Tibial nerve (tissue), 4 donors: ENCODE measurements around the gene UTRN. TPM values are rescaled to one million over a fixed set of nuclear protein-coding genes. Genes with fewer than 3 reads are reported as not detected.

Experiments
- DNase-seq, 2 donors: peaks; one replicate each; pipeline ENCODE4 v3.0.0-alpha.2; 2019; ENCODE audit warnings: low spot score in 2 of 2
- H3K27ac ChIP-seq, 4 donors: fragments of 200-600 bp; sonication (generic) in 3 of 4; one replicate each; pipeline ENCODE4 v1.5.1; 2017 to 2019; ENCODE audit warnings: mild to moderate bottlenecking in 1 of 4
- H3K27me3 ChIP-seq, 2 donors: fragments of 200-600 bp; sonication (generic) in 1 of 2; one replicate each; pipeline versions ENCODE4 v1.5.1 to v1.6.0; 2017 to 2019
- H3K36me3 ChIP-seq, 3 donors: fragments of 200-600 bp; sonication (generic); one replicate each; pipeline ENCODE4 v1.5.1; 2018 to 2019
- H3K4me1 ChIP-seq, 4 donors: fragments of 200-600 bp; sonication (generic) in 3 of 4; one replicate each; pipeline ENCODE4 v1.5.1; 2017 to 2019
- H3K4me3 ChIP-seq, 4 donors: fragments of 200-600 bp; sonication (generic) in 3 of 4; one replicate each; pipeline ENCODE4 v1.5.1; 2017 to 2019; ENCODE audit warnings: mild to moderate bottlenecking in 1 of 4, moderate library complexity in 1 of 4
- H3K9me3 ChIP-seq, 4 donors: fragments of 200-600 bp; sonication (generic) in 3 of 4; one replicate each; pipeline ENCODE4 v1.5.1; 2017 to 2019
- CTCF ChIP-seq, 5 experiments: fragments of 200-600 bp in 3 of 5; fragments of 450-650 bp in 2 of 5; sonication (generic) in 3 of 5; IDR thresholded peaks; one replicate each; pipeline ENCODE4 v1.5.1; 2016 to 2019; ENCODE audit warnings: antibody characterized with exemption in 5 of 5, mild to moderate bottlenecking in 3 of 5, moderate library complexity in 2 of 5
- EP300 ChIP-seq, 2 donors: sonication (generic); formaldehyde crosslinking; IDR thresholded peaks; one replicate each; pipeline ENCODE4 v1.6.1; 2017; ENCODE audit warnings: antibody characterized with exemption in 2 of 2, mild to moderate bottlenecking in 1 of 2
- POLR2A ChIP-seq, 2 donors: fragments of 450-650 bp; IDR thresholded peaks; one replicate each; pipeline ENCODE4 v1.6.1; 2017; ENCODE audit warnings: antibody characterized with exemption in 2 of 2, mild to moderate bottlenecking in 2 of 2, moderate library complexity in 2 of 2
- WGBS, 2 donors: methylation state at CpG; one replicate each; pipeline ENCODE4 v1.1.5; 2018; 5-methylcytosine and 5-hydroxymethylcytosine counted together
- total RNA-seq, 4 donors: library from RNA; depleted of rRNA; stranded (reverse); fragments of >200 nt; gene quantifications; one replicate each; pipeline ENCODE4 v1.1.0, GENCODE V29; 2016

Gene UTRN
- total RNA-seq, 4 donors from 2014 or later: 279 to 370 (median 307) TPM

DNA sequence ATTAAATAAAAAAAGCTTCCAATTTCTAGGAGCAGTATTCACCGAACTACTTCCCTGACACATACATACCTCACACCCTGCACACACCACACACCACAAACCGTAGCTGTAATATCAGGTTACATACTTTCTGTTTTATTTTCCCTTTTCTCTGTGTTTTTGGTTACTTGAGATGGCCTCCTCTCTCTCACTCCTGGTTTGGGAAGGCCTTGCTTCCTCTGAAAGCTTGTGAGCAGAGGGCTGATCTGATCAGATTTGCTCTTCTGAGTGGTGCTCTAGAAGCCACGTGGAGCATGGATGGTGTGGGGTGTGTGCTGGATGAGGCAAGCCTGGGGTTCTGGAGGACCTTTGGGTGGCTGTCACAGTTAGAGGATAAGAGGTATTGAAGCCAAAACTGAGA, 20.9 kb downstream of the UTRN start:
- H3K4me3 ChIP-seq: no peak overlapping the region
- DNase-seq: no peak
- no peak overlapping the region for H3K27ac ChIP-seq
- peaks cover 0 to 33% (median 0%) of the 10 kb centered on the region in 4 donors for H3K4me1 ChIP-seq
- H3K27me3 ChIP-seq: no peaks in the 10 kb centered on the region
- 74 to 82% methylated on average over 3 of the region's 3 CpGs for WGBS, 2 donors
- peaks cover 0 to 19% (median 0%) of the 10 kb centered on the region in 3 donors for H3K36me3 ChIP-seq
- no peak for TF ChIP-seq POLR2A (IDR thresholded peaks at IDR 0.05)
- no peak for TF ChIP-seq CTCF (IDR thresholded peaks at IDR 0.05)
- TF ChIP-seq EP300 (IDR thresholded peaks at IDR 0.05): no peak
- no peaks in the 10 kb centered on the region for H3K9me3 ChIP-seq

- peaks cover 0 to 39% (median 3%) of the 10 kb centered on the region in 4 donors for H3K4me1 ChIP-seq
- no peak for TF ChIP-seq EP300 (IDR thresholded peaks at IDR 0.05)
- no peak for TF ChIP-seq CTCF (IDR thresholded peaks at IDR 0.05)
- no peak for TF ChIP-seq POLR2A (IDR thresholded peaks at IDR 0.05)
- H3K27me3 ChIP-seq: no peaks in the 10 kb centered on the region
- peaks cover 0 to 19% (median 0%) of the 10 kb centered on the region in 3 donors for H3K36me3 ChIP-seq
- WGBS, 2 donors: 83 to 84% methylated on average over 3 of the region's 3 CpGs
- H3K4me3 ChIP-seq: no peak overlapping the region
- no peaks in the 10 kb centered on the region for H3K9me3 ChIP-seq
- no peak for DNase-seq
- no peak overlapping the region for H3K27ac ChIP-seq
Observed at GRCh38 chr6:144307880-144308279, 22.7 kb downstream of the UTRN start.

GRCh38 chr6:144310765-144311164, 25.6 kb downstream of the UTRN start:
- no peak for DNase-seq
- Histone ChIP-seq H3K9me3 (no peaks in the 10 kb centered on the region), H3K4me3 (no peak overlapping the region), H3K27me3 (no peaks in the 10 kb centered on the region), H3K36me3 (peaks cover 0 to 19% (median 0%) of the 10 kb centered on the region in 3 donors), H3K4me1 (peaks cover 0 to 64% (median 24%) of the 10 kb centered on the region in 4 donors), H3K27ac (no peak overlapping the region)
- whole genome bisulfite sequencing, 2 donors: 80 to 87% methylated on average over 5 of the region's 5 CpGs
- TF ChIP-seq CTCF (IDR thresholded peaks at IDR 0.05): no peak
- TF ChIP-seq POLR2A (IDR thresholded peaks at IDR 0.05): no peak
- TF ChIP-seq EP300 (IDR thresholded peaks at IDR 0.05): no peak

DNA sequence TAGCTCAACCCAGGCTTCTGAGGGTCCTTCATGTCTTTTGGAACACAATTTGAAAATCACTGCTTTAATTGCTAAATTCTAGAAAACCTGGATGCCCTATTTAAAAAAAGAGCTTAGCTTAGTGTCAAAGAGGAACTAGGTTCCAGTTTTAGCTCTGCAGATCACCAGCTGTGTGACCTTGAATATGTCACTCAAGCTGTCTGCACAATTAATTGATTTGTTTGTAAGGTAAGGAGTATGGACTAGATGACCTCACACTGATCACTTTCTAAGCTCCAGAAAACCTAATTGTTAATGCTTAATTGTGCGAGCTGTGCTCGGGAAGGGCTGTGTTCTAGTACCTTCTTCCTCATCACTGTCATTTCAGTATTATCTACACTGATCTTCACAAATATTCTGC, 26.2 kb downstream of the UTRN start:
- peaks cover 0 to 65% (median 24%) of the 10 kb centered on the region in 4 donors for H3K4me1 ChIP-seq
- TF ChIP-seq CTCF (IDR thresholded peaks at IDR 0.05) (no peak), EP300 (IDR thresholded peaks at IDR 0.05) (no peak), POLR2A (IDR thresholded peaks at IDR 0.05) (no peak)
- H3K36me3 ChIP-seq: peaks cover 0 to 19% (median 0%) of the 10 kb centered on the region in 3 donors
- no peak overlapping the region for H3K27ac ChIP-seq
- no peak overlapping the region for H3K4me3 ChIP-seq
- WGBS, 2 donors: 92 to 94% methylated on average over 2 of the region's 2 CpGs
- DNase-seq: no peak
- H3K9me3 ChIP-seq: no peaks in the 10 kb centered on the region
- H3K27me3 ChIP-seq: no peaks in the 10 kb centered on the region

- peaks cover 0 to 80% (median 30%) of the 10 kb centered on the region in 4 donors for H3K4me1 ChIP-seq
- no peak for TF ChIP-seq CTCF (IDR thresholded peaks at IDR 0.05)
- peak; percentile 58 to 74 for TF ChIP-seq EP300 (IDR thresholded peaks at IDR 0.05)
- TF ChIP-seq POLR2A (IDR thresholded peaks at IDR 0.05): no peak
- no peak overlapping the region for H3K4me3 ChIP-seq
- peak overlapping the region in 3 of 4 donors; percentile 9 to 83 (median 80) for H3K27ac ChIP-seq
- H3K27me3 ChIP-seq: no peaks in the 10 kb centered on the region
- WGBS, 2 donors: 8% methylated on average over 5 of the region's 5 CpGs
- DNase-seq: peak; percentile 55 to 56
- H3K9me3 ChIP-seq: no peaks in the 10 kb centered on the region
- peaks cover 0 to 10% (median 0%) of the 10 kb centered on the region in 3 donors for H3K36me3 ChIP-seq
Observed at GRCh38 chr6:144314003-144314485, 28.9 kb downstream of the UTRN start.
